ENCODE results near the gene CIRBP.

GRCh38 chr19:1241417-1242095 is 27.6 kb upstream of the CIRBP start, which contains the start of gene ATP5F1D:
- TF ChIP-seq CTCF (conservative IDR thresholded peaks at IDR 0.05; ENCODE audit: low read depth, low read length) (no peak), EZH2 (IDR thresholded peaks at IDR 0.05; ENCODE audit: borderline replicate concordance, low read depth, low read length, poor library complexity, severe bottlenecking) (no peak)

All from A673 (cell line).